GM19239 (cell line): Measurements from ENCODE around the gene RGS17.
"Not testable (repeated sequence)": the region's sequence is repeated elsewhere in the genome, so short reads cannot be mapped to it uniquely, and the experiment has no call there.

Experiments used
- DNase-seq: peaks from one replicate; pipeline ENCODE4 v3.0.0; 2011; ENCODE audit warnings: low spot score; ENCODE audit not compliant: insufficient read length
- FAIRE-seq: peaks from 2 replicates; lab custom pipeline; 2011; peaks lifted over from hg19 to GRCh38; lab: Jason Lieb, UNC

RGS17 gene

DNA sequence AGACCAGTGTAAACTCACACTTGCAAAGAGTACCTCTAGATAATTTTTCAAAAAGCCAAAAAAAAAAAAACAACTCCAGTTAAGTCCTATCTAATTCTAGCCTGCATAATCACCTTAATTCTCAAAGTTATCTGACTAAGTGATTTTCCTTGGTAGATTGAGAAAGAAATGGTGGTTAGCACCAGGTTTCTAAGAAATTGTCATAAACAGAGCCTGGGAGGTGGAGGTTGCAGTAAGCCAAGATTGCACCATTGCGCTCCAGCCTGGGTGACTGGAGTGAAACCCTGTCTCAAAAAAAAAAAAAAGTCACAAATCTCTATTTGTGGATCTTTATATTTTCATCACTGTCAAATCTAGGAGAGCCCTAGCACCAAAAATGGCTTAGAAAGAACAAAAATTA is 157.2 kb downstream of the RGS17 start:
- FAIRE-seq (no peak), DNase-seq (no peak)

GRCh38 chr6:152969688-152970418 is 161.2 kb downstream of the RGS17 start:
- DNase-seq (no peak), FAIRE-seq (no peak)

DNA sequence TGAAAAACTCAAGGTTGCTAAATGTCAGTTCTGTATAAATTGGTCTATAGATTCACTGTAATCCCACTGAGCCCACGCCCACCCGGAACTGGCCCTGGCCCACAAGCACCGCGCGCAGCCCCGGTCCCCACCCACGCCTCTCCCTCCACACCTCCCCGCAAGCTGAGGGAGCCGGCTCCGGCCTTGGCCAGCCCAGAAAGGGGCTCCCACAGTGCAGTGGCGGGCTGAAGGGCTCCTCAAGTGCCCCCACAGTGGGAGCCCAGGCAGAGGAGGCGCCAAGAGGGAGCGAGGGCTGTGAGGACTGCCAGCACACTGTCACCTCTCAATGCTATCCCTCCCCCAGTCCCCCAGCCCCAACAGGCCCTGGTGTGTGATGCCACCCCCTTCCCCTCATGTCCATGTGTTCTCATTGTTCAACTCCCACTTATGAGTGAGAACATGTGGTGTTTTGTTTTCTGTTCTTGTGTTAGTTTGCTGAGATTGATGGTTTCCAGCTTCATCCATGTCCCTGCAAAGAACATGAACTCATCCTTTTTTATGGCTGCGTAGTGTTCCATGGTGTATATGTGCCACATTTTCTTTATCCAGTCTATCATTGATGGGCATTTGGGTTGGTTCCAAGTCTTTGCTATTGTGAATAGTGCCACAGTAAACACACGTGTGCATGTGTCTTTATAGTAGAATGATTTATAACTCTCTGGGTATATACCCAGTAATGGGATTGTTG is 164.8 kb downstream of the RGS17 start:
- DNase-seq, FAIRE-seq: not testable (repeated sequence)

- DNase-seq (no peak), FAIRE-seq (no peak)
Measured at GRCh38 chr6:152959333-152959732, 171.7 kb downstream of the RGS17 start.

- DNase-seq: no peak
- no peak for FAIRE-seq
Measured at GRCh38 chr6:152957796-152958195, 173.3 kb downstream of the RGS17 start.
